Testis (tissue), 2 donors: Measurements from ENCODE around the gene KLHL29.

Experiments
- CTCF ChIP-seq, 3 experiments: fragments of 450-650 bp in 2 of 3; fragments of 200-600 bp in 1 of 3; sonication (generic) in 1 of 3; IDR thresholded peaks; one replicate each; pipeline ENCODE4 v1.5.1; 2016 to 2019; ENCODE audit warnings: antibody characterized with exemption in 3 of 3, mild to moderate bottlenecking in 2 of 3, moderate library complexity in 1 of 3
- POLR2A ChIP-seq: fragments of 450-650 bp; IDR thresholded peaks from one replicate; pipeline ENCODE4 v1.6.1; 2017; ENCODE audit warnings: antibody characterized with exemption, mild to moderate bottlenecking, moderate library complexity

DNA sequence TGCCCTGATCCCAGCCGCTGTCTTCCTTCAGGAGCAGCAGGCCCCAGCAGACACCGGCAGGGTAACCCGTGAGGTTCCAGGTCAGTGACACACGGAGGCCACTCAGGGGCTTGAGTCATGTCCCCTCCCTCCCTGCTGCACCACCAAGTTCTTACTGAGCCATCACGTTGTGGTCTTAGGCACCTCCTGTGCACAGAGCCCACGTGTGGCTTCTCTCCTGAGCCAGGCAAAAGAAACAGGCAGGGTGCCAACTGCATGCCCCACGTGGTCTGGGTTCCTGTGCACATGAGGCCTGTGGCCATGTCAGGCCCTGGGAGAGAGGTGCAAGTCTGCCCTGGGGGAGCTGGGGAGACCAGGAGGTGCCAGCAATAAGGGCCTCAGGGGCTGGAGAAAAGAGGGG is 264.8 kb downstream of the KLHL29 start:
- TF ChIP-seq CTCF (IDR thresholded peaks at IDR 0.05) (no peak), POLR2A (no peak)
